HT1080 (cell line): ENCODE results near the gene PTX3. TPM values are rescaled to one million over a fixed set of nuclear protein-coding genes. Genes with fewer than 3 reads are reported as not detected.

ENCODE experiments used
- DNase-seq: peaks from one replicate; pipeline ENCODE4 v3.0.0-alpha.2; 2015; ENCODE audit warnings: low read depth
- polyA plus RNA-seq, 2 experiments: library from polyadenylated mRNA; depleted of rRNA; stranded (reverse); fragments of >200 nt; gene quantifications; 2 replicates each; pipeline ENCODE4 v1.2.3, GENCODE V29; 2015
- total RNA-seq: library from RNA; depleted of rRNA; stranded (reverse); fragments of >200 nt; shearing (Covaris generic); gene quantifications from 2 replicates; pipeline ENCODE4 v1.2.3, GENCODE V29; 2014; rRNA removed

PTX3 gene
- 56.4 and 60.3 TPM in 2 replicates for total RNA-seq
- 70.0 and 75.6 TPM in 2 replicates for polyA plus RNA-seq (2015; cell fraction: cytosol; rRNA removed)
- polyA plus RNA-seq (2015; cell fraction: nucleus; rRNA removed): 132 and 156 TPM in 2 replicates

GRCh38 chr3:157436583-157437291, at the start of gene PTX3:
TSS of gene PTX3 (plus strand) at chr3:157436850. CDS start at chr3:157436934, 84 bp downstream.
- peak; percentile 94 for DNase-seq

- no peak for DNase-seq
Measured at GRCh38 chr3:157387708-157388435, 48.8 kb upstream of the PTX3 start.

- DNase-seq: peak; percentile 56
Measured at GRCh38 chr3:157388976-157389375, 47.7 kb upstream of the PTX3 start.

- DNase-seq: no peak
Measured at GRCh38 chr3:157390713-157391515, 45.7 kb upstream of the PTX3 start.

GRCh38 chr3:157392104-157392503, 44.5 kb upstream of the PTX3 start:
- no peak for DNase-seq

GRCh38 chr3:157393113-157393512, 43.5 kb upstream of the PTX3 start:
- no peak for DNase-seq

- no peak for DNase-seq
Measured at GRCh38 chr3:157394411-157394810, 42.2 kb upstream of the PTX3 start.

GRCh38 chr3:157398598-157398997, 38.1 kb upstream of the PTX3 start:
- DNase-seq: no peak

GRCh38 chr3:157404381-157404780, 32.3 kb upstream of the PTX3 start:
- no peak for DNase-seq

GRCh38 chr3:157405457-157405856, 31.2 kb upstream of the PTX3 start:
- DNase-seq: peak; percentile 88

GRCh38 chr3:157406394-157406793, 30.3 kb upstream of the PTX3 start:
- DNase-seq: no peak

GRCh38 chr3:157407769-157408168, 28.9 kb upstream of the PTX3 start:
- no peak for DNase-seq

GRCh38 chr3:157408499-157409149, 28.0 kb upstream of the PTX3 start:
- no peak for DNase-seq

GRCh38 chr3:157409516-157409915, 27.1 kb upstream of the PTX3 start:
- no peak for DNase-seq

GRCh38 chr3:157410945-157411344, 25.7 kb upstream of the PTX3 start:
- DNase-seq: no peak

- no peak for DNase-seq
Measured at GRCh38 chr3:157412323-157412855, 24.3 kb upstream of the PTX3 start.

- no peak for DNase-seq
Measured at GRCh38 chr3:157414861-157415260, 21.8 kb upstream of the PTX3 start.

GRCh38 chr3:157416347-157417087, 20.1 kb upstream of the PTX3 start:
- no peak for DNase-seq

- peak; percentile 81 for DNase-seq
Measured at GRCh38 chr3:157417247-157417646, 19.4 kb upstream of the PTX3 start.

- peak; percentile 90 for DNase-seq
Measured at GRCh38 chr3:157418104-157418503, 18.5 kb upstream of the PTX3 start.
